HG02623 (cell line): ENCODE measurements around the gene NNT.
"Not testable (repeated sequence)": the region's sequence is repeated elsewhere in the genome, so short reads cannot be mapped to it uniquely, and the experiment has no call there.

Experiments used
- ATAC-seq: cut with Tn5 transposase; IDR thresholded peaks from one replicate; pipeline ENCODE4 v1.9.1; 2021; ENCODE audit warnings: moderate library complexity; ENCODE audit not compliant: unreplicated experiment

Gene NNT

DNA sequence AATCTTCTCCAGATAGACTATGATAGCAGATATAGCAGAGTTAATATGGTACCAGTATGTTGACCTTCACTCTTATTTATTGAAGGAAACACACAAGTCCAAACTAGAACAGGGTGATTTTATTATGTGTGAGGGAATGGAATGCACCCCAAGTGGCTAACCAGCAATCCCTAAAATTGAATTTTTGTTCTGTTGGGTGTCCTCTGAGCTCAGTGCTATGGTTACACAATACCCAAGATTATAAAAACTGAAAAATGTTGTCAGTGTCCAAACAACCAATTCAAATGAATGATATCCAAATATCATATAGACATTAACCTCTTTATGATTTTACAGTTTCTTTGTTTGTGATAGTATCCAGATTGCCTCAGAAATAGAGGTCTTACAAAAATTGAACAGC lies 60.9 kb downstream of the NNT start:
- no peak for ATAC-seq

DNA sequence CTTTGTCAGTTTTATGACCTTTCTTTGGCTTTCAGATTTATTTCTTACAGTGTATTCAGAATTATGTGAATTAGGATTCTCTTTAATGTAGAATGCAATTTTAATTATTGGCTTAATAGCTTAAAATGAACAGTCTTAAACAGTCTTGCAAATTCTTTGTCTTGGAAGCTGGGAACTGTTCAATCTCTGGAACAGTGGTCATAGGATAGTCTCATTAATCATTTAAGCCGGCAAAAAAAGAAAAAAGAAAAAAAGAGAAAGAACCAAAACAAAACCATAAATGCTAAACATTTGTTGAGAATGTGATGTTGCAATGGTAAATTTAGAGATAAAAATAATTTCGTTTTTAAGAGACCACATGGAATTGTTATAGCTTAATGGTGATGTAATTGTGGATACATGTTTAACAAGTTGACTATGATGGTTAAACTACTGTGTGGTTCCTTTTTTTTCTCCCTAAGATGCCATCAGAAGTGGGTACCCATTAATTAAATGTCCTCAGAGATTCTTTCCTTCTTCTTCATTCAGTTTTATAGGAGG lies 61.6 kb downstream of the NNT start:
- ATAC-seq = no peak

DNA sequence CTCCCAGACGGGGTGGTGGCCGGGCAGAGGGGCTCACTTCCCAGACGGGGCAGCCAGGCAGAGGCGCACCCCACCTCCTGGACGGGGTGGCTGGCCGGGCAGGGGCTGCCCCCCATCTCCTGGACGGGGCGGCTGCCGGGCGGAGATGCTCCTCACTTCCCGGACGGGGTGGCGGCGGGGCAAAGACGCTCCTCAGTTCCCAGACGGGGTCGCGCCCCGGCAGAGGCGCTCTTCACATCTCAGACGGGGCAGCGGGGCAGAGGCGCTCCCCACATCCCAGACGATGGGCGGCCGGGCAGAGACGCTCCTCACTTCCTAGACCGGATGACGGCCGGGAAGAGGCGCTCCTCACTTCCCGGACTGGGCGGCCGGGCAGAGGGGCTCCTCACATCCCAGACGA lies 62.8 kb downstream of the NNT start:
- ATAC-seq = not testable (repeated sequence)

DNA sequence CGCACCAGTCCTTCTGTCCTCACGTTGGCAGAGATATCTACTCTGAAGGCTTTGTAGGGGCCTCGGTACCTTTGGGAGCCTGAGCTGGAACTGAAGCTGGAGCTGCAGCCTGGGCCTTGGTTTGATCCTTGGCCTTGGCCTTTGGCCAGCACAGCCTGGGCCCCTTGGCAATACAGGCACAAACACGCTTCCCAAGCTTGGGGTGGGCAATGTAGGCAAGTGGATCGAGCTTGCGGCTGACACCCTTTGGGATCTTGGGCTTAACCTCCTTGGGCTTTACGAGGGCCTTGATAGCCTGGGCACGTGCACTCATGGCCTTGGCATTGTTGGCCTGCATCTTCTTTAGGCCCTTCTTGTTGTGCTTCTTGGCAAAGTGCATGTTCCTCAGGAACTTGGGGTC lies 63.7 kb downstream of the NNT start:
- ATAC-seq = not testable (repeated sequence)

DNA sequence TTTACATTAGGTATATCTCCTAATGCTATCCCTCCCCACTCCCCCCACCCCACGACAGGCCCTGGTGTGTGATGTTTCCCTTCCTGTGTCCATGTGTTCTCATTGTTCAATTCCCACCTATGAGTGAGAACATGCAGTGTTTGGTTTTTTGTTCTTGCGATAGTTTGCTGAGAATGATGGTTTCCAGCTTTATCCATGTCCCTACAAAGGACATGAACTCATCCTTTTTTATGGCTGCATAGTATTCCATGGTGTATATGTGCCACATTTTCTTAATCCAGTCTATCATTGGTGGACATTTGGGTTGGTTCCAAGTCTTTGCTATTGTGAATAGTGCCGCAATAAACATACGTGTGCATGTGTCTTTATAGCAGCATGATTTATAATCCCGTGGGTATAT lies 64.4 kb downstream of the NNT start:
- not testable (repeated sequence) for ATAC-seq

DNA sequence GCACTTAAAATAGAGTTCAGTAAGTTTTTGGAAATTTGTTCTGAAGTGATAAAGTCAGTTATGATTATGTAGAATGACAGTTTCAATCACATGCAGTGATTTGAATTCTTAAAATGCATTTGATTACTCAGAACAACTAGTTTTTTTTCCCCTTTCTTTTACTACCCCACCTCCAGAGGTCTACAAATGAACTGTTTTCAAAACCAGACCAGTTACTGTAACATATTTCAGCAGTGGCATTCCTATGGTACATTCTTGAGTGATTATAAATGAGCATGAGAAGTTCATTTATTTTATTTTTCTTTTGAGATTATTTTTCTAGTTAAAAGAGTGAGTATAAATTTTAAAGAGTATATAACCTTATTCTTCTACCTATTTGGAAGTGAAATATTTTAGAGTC lies 71.6 kb downstream of the NNT start:
- no peak for ATAC-seq

DNA sequence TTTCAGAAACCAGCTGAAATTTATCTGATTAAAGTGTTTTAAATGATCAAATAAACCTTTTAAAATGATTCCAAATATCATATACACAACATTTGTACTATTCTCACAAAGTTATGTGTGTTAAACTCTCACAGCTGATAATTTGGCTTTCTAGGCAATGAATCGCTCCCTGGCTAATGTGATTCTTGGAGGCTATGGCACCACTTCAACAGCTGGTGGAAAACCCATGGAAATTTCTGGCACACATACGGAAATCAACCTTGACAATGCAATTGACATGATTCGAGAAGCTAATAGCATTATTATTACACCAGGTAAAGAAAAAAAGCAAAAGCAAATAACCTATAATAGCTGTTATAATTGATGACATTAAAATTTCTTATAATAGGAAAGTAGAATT lies 72.4 kb downstream of the NNT start:
- no peak for ATAC-seq

DNA sequence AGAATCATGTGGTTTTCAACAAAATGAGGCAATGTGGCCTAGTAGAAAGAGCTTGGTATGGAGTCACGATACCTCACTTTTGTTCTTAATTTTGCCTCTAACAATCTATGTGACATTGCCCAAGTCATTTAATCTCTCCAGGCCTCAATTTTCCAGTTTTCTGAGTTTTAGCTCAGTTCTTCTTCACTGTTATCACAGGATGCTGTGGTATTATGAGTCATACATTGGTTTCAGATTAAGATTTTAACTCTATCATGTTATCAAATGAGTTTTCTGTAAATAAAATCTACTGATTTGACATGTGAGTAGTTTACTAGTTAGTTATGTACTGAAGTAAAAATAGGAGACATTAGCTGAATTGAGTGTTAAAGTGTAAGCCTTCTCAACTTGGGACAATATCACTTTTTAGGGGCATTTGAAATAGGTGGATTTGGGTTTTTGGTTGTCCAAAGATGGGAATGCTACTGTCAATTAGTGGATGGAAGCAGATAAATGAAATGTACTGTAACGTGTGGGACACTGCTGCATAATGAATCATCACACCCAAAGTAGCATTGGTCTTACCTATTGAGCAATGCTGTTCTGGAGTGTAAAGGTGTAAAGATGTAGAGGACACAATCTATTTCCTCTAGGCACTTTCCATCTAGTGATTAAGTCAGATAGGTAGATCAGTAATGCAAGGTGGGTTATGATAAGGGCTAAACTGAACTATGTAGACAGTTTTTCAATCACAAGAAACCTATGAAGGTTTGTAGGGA lies 73.3 kb downstream of the NNT start:
- no peak for ATAC-seq

DNA sequence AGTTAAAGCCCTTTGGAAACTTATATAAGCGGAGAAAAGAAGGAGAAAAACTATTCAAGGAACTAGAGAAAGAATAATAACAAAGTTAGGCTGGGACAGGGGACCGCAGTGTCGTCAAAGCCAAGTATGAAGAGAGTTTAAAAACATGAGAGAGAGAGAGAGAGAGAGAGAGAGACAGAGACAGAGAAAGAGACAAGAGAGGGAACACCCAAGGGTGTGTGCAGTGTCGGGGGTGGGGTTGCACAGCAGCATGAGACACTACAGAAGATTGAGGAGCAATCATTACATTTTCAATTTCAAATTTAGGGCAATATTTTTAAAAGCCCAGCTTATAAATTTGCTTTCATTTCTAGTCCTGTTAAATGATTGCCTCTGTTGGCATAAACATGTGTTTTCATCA lies 74.3 kb downstream of the NNT start:
- ATAC-seq = no peak

DNA sequence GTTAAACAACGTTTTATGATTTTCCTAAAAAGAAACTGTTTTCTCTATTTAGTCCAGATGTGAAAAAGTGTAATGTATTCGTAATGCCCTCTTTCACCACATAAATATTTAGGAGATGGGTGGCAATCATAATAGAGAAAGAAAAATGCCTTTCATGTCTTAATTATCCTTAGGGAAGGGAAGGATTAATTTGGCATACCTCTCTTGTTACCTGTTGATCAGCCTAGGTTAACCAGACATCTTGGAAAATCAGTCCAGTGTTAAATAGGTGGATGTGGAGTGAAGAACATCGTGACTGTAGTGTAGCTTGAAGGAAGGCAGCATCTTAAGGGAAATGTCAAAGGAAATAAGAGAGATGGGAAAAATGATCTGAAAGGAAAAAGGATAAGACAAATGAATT lies 76.2 kb downstream of the NNT start:
- no peak for ATAC-seq

DNA sequence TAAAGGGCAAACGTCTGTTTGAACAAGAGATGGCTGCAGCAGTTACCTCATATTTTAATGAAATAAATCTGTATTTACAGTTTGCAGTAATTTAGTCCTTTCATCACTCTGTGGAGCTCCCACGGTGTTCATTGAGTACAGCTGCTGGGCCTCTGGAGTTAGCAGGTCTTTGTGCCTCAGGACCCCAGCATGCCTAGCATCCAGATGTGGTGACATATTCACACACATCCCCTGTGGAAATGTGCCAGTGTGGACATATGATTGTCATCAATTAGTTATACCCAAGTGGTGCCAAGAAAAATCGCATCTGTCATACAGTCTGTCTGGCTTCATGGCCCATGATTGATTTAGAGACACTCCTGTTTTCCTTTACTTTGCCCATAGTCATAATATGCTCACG lies 77.3 kb downstream of the NNT start:
- no peak for ATAC-seq

DNA sequence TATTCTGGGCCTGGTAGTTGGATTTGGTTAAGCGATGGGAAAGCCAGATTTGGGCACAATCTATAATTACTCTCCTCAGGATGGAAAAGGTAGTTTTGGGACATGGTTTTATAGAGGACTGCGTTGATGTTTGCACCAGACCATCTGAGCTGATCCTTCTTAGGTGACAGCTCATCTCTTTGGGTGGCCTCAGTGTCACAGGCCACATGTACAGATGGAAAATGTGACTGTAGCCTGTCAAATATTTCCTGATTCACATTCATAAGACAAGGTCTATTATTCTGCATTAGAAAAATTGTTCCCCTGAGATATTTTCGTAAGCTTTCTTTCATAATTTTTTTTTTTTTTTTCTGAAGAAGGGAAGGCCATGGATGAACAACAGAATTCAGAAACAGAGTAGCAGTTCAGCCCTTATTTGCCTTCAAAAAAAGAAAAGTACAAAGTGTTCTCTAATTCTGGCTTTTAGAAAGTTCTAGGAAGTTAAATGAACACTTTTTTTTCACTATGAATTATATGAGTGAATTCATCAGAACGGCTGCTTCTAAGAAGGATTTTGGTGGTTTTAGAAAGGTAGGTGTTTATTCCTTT lies 81.0 kb downstream of the NNT start:
- ATAC-seq = no peak

DNA sequence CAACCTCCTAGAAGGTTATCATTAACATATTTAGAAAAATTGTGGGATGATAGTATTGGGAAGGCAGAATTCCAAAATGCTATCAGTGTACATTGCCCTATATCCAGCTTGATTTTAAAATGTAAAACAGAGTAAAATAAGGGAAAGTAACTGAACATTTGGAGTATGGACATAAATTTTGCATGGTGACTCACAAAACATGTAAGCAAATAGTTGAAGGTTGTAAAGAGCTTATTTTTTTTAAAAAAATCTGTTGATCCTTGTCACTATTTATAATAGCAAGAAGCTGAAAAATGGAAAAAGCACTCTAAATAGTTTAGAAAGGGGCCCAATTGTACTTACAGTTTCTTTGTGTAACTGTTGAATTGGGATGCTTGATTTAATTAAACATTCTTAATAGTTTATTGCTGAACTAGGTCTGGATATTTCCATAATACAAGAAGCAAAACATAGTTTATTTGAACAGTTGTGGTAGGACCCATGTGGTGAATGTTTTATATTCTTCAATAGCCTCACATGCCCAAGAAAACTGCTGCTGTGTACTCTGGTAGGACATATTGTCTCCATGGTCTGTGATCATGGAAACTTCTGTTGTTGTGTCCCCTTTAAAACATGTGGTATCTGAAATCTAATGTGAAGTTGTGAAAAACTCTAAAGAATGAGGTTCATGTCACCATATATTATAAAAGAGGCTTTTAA lies 82.4 kb downstream of the NNT start:
- no peak for ATAC-seq

DNA sequence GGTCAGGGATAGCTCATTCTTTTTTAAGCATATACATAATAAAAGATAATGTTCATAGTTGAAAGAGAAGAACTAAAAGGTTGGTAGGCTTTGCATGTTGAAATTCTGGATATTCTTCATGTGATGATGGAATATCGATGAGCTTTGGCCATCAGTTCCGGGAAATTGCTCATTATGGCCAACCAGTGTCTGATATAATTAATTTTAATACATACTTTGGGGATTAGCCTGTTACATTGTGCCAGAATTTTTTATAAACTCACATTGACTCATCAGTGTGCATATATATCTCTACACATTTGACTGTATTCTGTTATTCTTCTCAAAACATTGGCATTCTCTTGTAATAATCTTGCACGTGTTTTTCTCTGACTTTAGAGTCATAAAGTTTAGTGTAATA lies 84.3 kb downstream of the NNT start:
- no peak for ATAC-seq

DNA sequence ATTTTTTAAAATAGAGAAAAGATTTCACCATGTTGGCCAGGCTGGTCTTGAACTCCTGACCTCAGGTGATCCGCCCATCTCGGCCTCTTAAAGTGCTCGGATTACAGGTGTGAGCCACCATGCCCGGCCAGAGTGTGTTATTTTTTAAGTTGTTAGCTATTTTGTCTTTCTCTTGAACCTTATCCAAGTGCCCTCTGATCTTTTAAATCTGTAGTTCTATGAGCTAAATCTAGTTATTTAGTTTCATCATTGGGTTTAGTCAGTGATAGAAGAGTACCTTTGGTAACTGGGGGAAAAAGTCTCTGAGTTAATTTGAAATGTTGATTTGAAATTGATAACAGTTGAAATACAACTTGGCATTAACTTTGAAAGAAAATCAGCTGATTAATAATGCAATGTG lies 88.3 kb downstream of the NNT start:
- ATAC-seq = no peak

DNA sequence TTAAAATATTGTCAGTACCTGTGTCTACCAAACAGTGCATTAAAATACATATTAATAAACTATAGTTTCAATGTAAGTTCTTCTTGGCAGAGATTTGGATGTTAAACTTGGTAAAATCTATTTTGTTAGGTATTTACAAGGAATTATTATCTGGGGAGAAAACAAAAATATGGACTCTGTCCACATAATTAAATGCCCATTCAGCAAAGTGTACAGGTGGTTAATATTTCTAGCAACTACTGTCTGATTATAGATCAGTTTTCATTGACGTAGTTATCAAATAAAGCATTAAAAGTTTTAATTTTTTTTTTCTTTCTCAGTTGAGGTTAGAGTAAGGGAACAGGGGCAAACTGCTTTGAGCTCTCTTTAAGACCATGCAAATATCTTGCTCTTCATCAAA lies 88.9 kb downstream of the NNT start:
- ATAC-seq = no peak

DNA sequence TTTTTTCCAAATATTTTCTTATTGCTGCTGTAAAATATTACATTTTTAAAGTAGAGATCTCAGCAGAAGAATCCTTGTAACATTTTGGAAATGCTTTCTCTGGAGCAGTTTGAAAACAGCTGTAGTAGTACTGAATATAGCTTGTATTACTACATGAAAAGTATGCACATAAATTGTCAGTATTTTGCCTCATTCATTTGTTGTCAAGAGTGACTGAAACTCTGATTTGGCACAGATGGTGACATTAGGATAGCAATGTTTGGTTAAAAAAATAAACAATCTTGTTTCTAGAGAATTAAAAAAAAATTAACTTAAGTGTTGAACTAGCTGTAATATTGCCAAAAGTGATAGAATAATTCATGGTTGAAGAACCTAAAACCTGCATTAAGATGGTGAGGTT lies 90.4 kb downstream of the NNT start:
- ATAC-seq = no peak

DNA sequence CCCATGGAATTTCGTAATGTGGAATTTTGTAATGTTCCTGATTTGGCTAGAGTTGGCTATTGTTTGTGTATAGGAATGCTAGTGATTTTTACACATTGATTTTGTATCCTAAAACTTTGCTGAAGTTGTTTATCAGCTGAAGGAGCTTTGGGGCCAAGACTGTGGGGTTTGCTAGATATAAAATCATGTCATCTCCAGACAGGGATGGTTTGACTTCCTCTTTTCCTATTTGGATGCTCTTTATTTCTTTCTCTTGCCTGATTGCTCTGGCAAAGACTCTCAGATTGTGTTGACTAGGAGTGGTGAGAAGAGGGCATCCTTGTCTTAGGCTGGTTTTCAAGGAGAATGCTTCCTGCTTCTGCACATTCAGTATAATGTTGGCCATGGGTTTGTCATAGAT lies 91.0 kb downstream of the NNT start:
- ATAC-seq = no peak

DNA sequence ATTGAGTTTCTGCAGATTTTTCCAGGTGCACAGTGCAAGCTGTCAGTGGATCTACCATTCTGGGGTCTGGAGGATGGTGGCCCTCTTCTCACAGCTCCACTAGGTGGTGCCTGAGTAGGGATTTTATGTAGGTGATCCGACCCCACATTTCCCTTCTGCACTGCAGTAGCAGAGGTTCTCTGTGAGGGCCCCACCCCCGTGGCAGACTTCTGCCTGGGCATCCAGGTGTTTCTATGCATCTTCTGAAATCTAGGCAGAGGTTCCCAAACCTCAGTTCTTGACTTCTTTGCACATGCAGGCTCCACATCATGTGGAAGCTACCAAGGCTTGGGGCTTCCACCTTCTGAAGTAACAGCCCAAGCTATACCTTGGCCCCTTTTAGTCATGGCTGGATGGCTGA lies 93.5 kb downstream of the NNT start:
- not testable (repeated sequence) for ATAC-seq

DNA sequence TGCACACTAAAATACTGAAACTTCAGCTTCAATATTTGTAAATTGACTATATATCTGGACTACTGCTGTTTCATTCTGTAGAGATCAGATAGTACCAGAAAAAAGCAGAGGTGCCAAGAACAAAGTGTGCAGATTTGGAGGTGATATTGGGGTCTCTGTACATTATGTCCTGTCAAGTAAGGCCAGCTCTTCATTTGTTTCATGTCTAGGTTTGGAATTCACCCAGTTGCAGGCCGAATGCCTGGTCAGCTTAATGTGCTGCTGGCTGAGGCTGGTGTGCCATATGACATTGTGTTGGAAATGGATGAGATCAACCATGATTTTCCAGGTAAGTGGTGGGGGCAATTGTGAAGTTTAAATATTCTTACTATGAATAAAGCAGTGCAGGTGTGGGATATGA lies 96.9 kb downstream of the NNT start:
- no peak for ATAC-seq

DNA sequence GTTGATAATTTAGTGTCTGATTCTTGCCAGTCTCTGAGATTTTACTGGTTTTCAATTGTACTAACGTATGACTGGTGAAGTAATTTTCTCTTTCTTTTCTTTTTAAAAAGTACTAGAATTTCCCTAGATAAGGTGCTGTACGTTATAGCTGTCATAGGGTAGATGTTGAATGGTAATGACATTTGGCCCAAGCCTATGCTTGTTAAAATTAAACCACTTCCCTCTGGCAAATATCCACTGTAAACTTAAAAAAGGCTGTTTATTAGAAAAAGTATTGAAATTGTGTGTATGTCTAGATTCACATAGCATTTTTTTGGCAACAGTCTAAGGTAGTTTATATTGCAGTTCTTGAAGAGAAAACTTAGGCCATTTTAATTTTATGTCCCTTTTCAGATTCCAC lies 97.6 kb downstream of the NNT start:
- ATAC-seq = no peak

DNA sequence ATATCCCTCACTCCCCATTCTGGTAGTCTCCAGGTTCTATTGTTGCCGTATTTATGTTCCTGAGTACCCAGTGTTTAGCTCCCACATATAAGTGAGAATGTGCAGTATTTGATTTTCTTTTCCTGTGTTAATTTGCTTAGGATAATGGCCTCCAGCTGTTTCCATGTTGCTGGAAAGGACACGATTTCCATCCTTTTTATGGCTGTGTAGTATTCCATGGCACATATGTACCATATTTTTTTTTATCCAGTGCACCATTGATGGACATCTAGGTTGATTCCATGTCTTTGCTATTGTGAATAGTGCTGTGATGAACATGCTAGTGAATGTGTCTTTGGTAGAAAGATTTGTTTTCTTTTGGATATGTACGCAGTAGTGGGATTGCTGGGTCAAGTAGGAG lies 98.2 kb downstream of the NNT start:
- ATAC-seq = no peak
